SK-N-SH treated with all-trans-retinoic acid at 6 μM for 48 hours (cell line): ENCODE data around the gene SLC10A4.

Experiments used
- ARNTL ChIP-seq: fragments of 450-650 bp; formaldehyde crosslinking; IDR thresholded peaks from 2 replicates; pipeline ENCODE4 v1.5.0; 2020; ENCODE audit warnings: low read depth, mild to moderate bottlenecking, moderate library complexity, borderline replicate concordance
- RARB ChIP-seq: fragments of 250-450 bp; sonication (Bioruptor Pico); IDR thresholded peaks from 2 replicates; pipeline ENCODE4 v1.8.0; 2021; ENCODE audit warnings: mild to moderate bottlenecking, moderate library complexity
- ZFP30 ChIP-seq: fragments of 450-650 bp; formaldehyde crosslinking; IDR thresholded peaks from 2 replicates; pipeline ENCODE4 v1.5.0; 2022; ENCODE audit warnings: mild to moderate bottlenecking, moderate library complexity
- TF ChIP-seq, protein P1 (sequence below): fragments of 250-450 bp; sonication (Bioruptor Pico); IDR thresholded peaks from 2 replicates; pipeline ENCODE4 v1.8.0; 2020; ENCODE audit warnings: mild to moderate bottlenecking, moderate library complexity, borderline replicate concordance

DNA sequence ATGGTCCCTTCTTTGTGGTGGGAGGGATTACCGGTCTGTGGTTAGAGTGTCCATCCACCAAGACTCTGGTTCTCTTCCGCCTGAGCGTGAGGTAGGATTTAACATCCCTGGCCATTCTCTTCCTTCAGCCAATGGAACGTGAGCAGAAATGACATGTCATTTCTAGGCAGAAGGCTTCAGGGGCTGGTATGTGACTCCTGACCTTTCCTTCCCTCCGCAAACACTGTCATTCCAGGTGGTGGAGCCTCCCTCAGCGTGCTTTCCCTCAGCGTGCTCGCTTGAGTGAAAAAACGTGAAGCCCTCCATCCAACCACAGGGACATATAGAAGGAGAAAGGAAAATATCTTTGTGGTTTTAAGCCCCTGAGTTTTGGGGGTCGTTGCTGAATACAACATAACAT is 34.0 kb upstream of the SLC10A4 start:
- TF ChIP-seq RARB (CRISPR knock-in tag) (no peak), ARNTL (CRISPR knock-in tag) (no peak), ZFP30 (CRISPR knock-in tag) (no peak)
- TF ChIP-seq, protein P1, sequence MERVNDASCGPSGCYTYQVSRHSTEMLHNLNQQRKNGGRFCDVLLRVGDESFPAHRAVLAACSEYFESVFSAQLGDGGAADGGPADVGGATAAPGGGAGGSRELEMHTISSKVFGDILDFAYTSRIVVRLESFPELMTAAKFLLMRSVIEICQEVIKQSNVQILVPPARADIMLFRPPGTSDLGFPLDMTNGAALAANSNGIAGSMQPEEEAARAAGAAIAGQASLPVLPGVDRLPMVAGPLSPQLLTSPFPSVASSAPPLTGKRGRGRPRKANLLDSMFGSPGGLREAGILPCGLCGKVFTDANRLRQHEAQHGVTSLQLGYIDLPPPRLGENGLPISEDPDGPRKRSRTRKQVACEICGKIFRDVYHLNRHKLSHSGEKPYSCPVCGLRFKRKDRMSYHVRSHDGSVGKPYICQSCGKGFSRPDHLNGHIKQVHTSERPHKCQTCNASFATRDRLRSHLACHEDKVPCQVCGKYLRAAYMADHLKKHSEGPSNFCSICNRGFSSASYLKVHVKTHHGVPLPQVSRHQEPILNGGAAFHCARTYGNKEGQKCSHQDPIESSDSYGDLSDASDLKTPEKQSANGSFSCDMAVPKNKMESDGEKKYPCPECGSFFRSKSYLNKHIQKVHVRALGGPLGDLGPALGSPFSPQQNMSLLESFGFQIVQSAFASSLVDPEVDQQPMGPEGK (CRISPR knock-in tag): no peak
